Measurements from ENCODE around the gene RLN3. TPM values are rescaled to one million over a fixed set of nuclear protein-coding genes. Genes with fewer than 3 reads are reported as not detected.

Gene RLN3
- total and polyA plus RNA-seq, 9 of the 15 experiments (the other 6 are each of a cell fraction or from before 2014, with no cell fraction given): 0.31 to 1.2 (median 0.71) TPM; not detected in 6

DNA sequence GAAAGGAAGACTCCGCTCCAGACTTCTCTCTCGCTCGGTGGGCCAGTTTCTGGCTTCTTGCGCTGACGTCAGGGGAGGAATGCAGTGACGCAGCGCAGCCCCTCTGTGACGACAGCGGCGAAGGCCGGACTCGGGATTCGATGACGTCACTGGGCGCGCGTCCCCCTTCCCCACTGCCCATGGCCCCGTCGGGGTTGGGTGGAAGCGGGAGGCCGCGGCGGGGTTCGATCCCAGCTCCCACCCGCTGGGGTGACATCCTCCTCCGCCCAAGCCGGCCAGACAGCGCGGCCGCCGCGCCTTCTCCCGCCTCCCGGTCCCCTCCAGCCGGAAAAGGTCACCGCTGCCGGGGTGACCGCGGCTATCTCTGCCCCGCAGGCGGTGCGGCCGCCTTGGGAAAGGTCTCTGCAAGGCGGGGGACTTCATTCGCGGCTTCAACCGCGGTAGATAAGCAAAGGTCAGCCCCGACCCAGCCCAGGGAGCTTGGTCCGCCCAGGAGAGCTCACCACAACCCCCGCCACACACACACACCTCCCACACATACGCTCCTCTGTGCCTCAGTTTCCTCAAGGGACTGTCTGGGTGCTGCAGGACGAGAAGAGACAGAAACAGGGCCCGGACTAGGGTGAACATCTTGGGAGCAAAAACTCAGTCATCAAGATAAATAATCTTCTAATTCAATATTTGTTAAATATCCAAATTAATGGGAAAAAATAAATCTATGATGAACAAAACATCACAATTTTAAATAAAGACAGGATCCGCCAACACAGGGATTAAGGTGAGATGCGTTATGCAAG is 21.0 kb upstream of the RLN3 start (continued):
- TF ChIP-seq ATF3 (IDR thresholded peaks at IDR 0.05) (peak; percentile 100), ATF3 (CRISPR knock-in tag; conservative IDR thresholded peaks at IDR 0.05) (peak; percentile 97), MTA1 (IDR thresholded peaks at IDR 0.05; ENCODE audit: borderline replicate concordance) (peak; percentile 95), SMARCA5 (IDR thresholded peaks at IDR 0.05) (no peak), KAT2B (IDR thresholded peaks at IDR 0.05; ENCODE audit: low read depth, low read length) (no peak), CEBPZ (IDR thresholded peaks at IDR 0.05; ENCODE audit: borderline replicate concordance, low read depth, low read length) (no peak), TARDBP (IDR thresholded peaks at IDR 0.05) (peak; percentile 99), XRCC3 (IDR thresholded peaks at IDR 0.05) (no peak), BRF1 (IDR thresholded peaks at IDR 0.05; ENCODE audit: borderline replicate concordance, extremely low read depth, insufficient read length) (no peak), ZNF212 (CRISPR knock-in tag; IDR thresholded peaks at IDR 0.05) (no peak), ZNF431 (CRISPR knock-in tag; IDR thresholded peaks at IDR 0.05) (peak; percentile 79; the same call in 1 of the 2 replicates), OTX1 (CRISPR knock-in tag; IDR thresholded peaks at IDR 0.05) (no peak; the same call in 1 of the 2 replicates), PTRF (tag; IDR thresholded peaks at IDR 0.05) (no peak), RBM25 (IDR thresholded peaks at IDR 0.05; ENCODE audit: low read depth, low read length, severe bottlenecking) (no peak), ZNF143 (CRISPR knock-in tag; IDR thresholded peaks at IDR 0.05) (peak; percentile 72), MCM7 (IDR thresholded peaks at IDR 0.05) (no peak), NR1H2 (CRISPR knock-in tag; IDR thresholded peaks at IDR 0.05) (0 out of 2 replicates have a peak, but pooled peaks have one; percentile 51), TEAD4 (IDR thresholded peaks at IDR 0.05; ENCODE audit: low read length) (peak; percentile 96), TEAD4 (CRISPR knock-in tag; IDR thresholded peaks at IDR 0.05; ENCODE audit: borderline replicate concordance) (no peak), ZNF668 (CRISPR knock-in tag; IDR thresholded peaks at IDR 0.05) (no peak), ZNF174 (CRISPR knock-in tag; IDR thresholded peaks at IDR 0.05) (no peak), TFAM (CRISPR knock-in tag; conservative IDR thresholded peaks at IDR 0.05) (no peak), THRAP3 (IDR thresholded peaks at IDR 0.05; ENCODE audit: borderline replicate concordance) (no peak; the same call in 1 of the 2 replicates), KAT7 (CRISPR knock-in tag; IDR thresholded peaks at IDR 0.05; ENCODE audit: borderline replicate concordance) (0 out of 2 replicates have a peak, but pooled peaks have one; percentile 86), L3MBTL2 (IDR thresholded peaks at IDR 0.05) (peak; percentile 68; the same call in 1 of the 2 replicates)
- TF ChIP-seq, protein P1, sequence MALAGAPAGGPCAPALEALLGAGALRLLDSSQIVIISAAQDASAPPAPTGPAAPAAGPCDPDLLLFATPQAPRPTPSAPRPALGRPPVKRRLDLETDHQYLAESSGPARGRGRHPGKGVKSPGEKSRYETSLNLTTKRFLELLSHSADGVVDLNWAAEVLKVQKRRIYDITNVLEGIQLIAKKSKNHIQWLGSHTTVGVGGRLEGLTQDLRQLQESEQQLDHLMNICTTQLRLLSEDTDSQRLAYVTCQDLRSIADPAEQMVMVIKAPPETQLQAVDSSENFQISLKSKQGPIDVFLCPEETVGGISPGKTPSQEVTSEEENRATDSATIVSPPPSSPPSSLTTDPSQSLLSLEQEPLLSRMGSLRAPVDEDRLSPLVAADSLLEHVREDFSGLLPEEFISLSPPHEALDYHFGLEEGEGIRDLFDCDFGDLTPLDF (CRISPR knock-in tag; IDR thresholded peaks at IDR 0.05): peak; percentile 93

All from K562 (cell line).